ENCODE measurements around the gene SOX18.
"Not testable (repeated sequence)": the region's sequence is repeated elsewhere in the genome, so short reads cannot be mapped to it uniquely, and the experiment has no call there.

The SOX18 gene

DNA sequence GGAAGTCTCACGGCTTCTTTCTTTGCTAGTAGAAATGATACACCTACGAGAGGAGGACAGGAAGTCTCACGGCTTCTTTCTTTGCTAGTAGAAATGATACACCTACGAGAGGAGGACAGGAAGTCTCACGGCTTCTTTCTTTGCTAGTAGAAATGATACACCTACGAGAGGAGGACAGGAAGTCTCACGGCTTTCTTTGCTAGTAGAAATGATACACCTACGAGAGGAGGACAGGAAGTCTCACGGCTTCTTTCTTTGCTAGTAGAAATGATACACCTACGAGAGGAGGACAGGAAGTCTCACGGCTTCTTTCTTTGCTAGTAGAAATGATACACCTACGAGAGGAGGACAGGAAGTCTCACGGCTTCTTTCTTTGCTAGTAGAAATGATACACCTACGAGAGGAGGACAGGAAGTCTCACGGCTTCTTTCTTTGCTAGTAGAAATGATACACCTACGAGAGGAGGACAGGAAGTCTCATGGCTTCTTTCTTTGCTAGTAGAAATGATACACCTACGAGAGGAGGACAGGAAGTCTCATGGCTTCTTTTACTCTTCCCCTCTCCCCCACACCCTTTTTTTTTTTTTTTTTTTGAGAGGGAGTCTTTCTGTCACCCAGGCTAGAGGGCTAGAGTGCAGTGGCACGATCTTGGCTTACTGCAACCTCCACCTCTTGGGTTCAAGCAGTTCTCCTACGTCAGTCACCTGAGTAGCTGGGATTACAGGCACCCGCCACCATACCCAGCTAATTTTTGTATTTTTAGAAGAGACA, 36.9 kb downstream of the SOX18 start:
- peaks cover 56% of the 10 kb centered on the region for H3K36me3 ChIP-seq (ENCODE audit: control insufficient read depth, low read depth, low read length)
- H3K9ac ChIP-seq (ENCODE audit: low read length) = not testable (repeated sequence)

DNA sequence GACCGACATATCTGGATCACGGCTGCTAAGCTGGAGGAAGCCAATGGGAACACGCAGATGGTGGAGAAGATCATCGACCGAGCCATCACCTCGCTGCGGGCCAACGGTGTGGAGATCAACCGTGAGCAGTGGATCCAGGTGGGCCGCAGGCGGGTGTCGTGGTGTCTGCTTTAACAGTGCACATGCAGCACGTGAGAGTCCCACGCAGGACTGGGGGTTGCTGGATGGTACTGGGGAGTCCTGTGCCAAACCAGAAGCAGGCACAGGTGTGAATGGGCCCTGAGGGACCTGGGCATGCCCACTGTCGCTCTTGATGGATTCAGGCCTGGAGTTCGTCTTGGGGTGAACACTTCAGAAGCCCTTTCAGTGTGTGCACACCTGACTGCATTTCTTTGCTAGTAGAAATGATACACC, 38.1 kb downstream of the SOX18 start:
- H3K9ac ChIP-seq (ENCODE audit: low read length) = no peak overlapping the region
- peaks cover 53% of the 10 kb centered on the region for H3K36me3 ChIP-seq (ENCODE audit: control insufficient read depth, low read depth, low read length)
- no peak overlapping the region for H3K27ac ChIP-seq (ENCODE audit: low read length)
- no peak overlapping the region for H3K4me3 ChIP-seq (ENCODE audit: low read length)
- H3K9me3 ChIP-seq (ENCODE audit: control insufficient read depth, low read depth, low read length) = no peaks in the 10 kb centered on the region
- H3K27me3 ChIP-seq (ENCODE audit: control insufficient read depth, insufficient read depth, low read length) = no peaks in the 10 kb centered on the region
- no peaks in the 10 kb centered on the region for H3K4me1 ChIP-seq (ENCODE audit: control insufficient read depth, low read depth, low read length)

More for the DNA sequence above, 36.9 kb downstream of the SOX18 start:
- not testable (repeated sequence) for H3K27ac ChIP-seq (ENCODE audit: low read length); H3K9me3 ChIP-seq (ENCODE audit: control insufficient read depth, low read depth, low read length); H3K4me1 ChIP-seq (ENCODE audit: control insufficient read depth, low read depth, low read length); H3K27me3 ChIP-seq (ENCODE audit: control insufficient read depth, insufficient read depth, low read length); H3K4me3 ChIP-seq (ENCODE audit: low read length)

DNA sequence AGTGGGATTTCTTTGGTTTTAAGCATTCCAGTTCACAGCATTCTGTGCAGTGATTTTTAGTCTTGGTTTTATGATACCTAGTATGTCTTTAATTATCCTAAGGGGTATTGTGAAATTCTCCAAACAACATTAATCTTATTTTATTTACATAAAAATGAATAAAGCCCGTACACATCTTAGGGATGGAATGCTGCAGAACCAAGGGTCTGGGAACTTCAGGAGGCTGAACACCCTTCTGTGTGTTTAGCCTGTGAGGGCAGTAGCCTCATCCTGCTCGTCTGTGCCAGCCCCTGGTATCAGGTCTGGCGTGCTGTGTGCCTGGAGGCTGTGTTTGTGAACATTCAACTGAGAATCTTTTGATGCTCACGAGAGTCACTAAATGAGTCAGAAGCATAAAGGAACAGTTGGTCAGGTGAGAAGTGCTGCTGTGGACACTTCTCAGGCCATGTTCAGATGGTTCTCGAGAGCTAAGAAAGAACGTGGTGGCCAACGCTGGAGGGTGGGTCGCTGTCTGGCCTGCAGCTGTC, 38.7 kb downstream of the SOX18 start:
- no peak overlapping the region for H3K9ac ChIP-seq (ENCODE audit: low read length)
- no peaks in the 10 kb centered on the region for H3K4me1 ChIP-seq (ENCODE audit: control insufficient read depth, low read depth, low read length)
- no peaks in the 10 kb centered on the region for H3K27me3 ChIP-seq (ENCODE audit: control insufficient read depth, insufficient read depth, low read length)
- H3K27ac ChIP-seq (ENCODE audit: low read length) = no peak overlapping the region
- no peak overlapping the region for H3K4me3 ChIP-seq (ENCODE audit: low read length)
- peaks cover 51% of the 10 kb centered on the region for H3K36me3 ChIP-seq (ENCODE audit: control insufficient read depth, low read depth, low read length)
- H3K9me3 ChIP-seq (ENCODE audit: control insufficient read depth, low read depth, low read length) = no peaks in the 10 kb centered on the region

DNA sequence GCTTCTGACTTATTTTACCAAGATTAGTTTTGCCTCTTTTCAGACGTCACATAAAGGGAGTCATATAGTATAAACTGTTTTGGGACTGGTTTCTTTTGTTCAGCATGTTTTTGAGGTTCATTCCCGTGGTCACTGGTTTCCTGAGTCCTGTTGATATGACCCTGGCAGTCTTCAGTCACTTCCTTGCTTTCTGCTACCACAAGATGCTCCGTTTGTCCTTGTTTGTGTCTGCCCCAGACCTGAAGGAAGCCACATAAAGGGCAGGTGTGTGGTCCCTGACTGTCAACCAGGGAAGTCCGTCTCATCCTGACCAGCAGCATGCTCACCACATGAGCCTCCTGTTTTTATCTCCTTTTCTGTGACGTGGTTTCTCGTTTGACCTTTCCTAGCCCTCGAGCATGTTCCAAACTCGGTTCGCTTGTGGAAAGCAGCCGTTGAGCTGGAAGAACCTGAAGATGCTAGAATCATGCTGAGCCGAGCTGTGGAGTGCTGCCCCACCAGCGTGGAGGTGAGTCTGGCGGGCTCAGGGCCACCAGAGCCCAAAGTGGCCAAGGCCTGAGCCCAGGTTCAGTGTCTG, 39.5 kb downstream of the SOX18 start:
- Histone ChIP-seq H3K27me3 (ENCODE audit: control insufficient read depth, insufficient read depth, low read length) (no peaks in the 10 kb centered on the region), H3K4me3 (ENCODE audit: low read length) (no peak overlapping the region), H3K9me3 (ENCODE audit: control insufficient read depth, low read depth, low read length) (no peaks in the 10 kb centered on the region), H3K4me1 (ENCODE audit: control insufficient read depth, low read depth, low read length) (no peaks in the 10 kb centered on the region), H3K36me3 (ENCODE audit: control insufficient read depth, low read depth, low read length) (peaks cover 51% of the 10 kb centered on the region), H3K27ac (ENCODE audit: low read length) (no peak overlapping the region), H3K9ac (ENCODE audit: low read length) (no peak overlapping the region)

DNA sequence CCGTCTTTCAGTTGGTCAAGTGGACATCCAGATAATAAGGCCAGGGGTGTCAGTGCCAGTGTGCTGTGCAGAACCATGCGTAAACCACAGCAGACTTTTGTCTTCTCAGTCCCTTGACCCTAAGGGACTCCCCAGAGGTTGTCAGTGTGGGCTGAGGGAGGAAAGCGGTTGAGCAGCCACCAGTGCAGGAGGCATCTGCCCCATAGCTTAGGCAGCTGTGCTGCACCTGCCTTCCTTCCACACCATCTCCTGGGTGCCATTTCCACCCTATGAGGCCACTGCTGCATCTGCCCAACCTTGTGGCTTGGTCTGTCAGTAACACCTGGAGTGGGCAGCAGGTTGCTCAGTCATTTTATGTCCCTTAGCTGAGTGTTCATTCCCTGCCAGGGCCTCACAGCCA, 42.5 kb downstream of the SOX18 start:
- no peak overlapping the region for H3K4me3 ChIP-seq (ENCODE audit: low read length)
- no peaks in the 10 kb centered on the region for H3K9me3 ChIP-seq (ENCODE audit: control insufficient read depth, low read depth, low read length)
- H3K4me1 ChIP-seq (ENCODE audit: control insufficient read depth, low read depth, low read length) = no peaks in the 10 kb centered on the region
- no peak overlapping the region for H3K27ac ChIP-seq (ENCODE audit: low read length)
- no peak overlapping the region for H3K9ac ChIP-seq (ENCODE audit: low read length)
- H3K36me3 ChIP-seq (ENCODE audit: control insufficient read depth, low read depth, low read length) = peaks cover 60% of the 10 kb centered on the region
- no peaks in the 10 kb centered on the region for H3K27me3 ChIP-seq (ENCODE audit: control insufficient read depth, insufficient read depth, low read length)

DNA sequence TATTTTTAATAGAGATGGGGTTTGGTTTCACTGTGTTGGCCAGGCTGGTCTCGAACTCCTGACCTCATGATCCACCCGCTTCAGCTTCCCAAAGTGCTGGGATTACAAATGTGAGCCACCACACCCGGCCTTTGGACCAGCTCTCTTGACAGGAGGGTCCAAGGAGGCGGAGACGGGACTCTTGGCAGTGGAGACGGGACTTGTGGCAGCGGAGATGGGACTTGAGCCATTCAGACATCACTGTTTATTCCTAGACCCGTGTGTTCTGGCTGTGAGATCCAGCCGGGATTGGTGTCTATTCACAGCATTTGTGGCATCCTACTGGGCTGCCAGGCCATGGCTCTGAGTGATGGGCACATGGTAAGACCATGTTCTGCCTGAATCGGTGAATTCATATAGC, 42.9 kb downstream of the SOX18 start:
- Histone ChIP-seq H3K9me3 (ENCODE audit: control insufficient read depth, low read depth, low read length) (no peaks in the 10 kb centered on the region), H3K27me3 (ENCODE audit: control insufficient read depth, insufficient read depth, low read length) (no peaks in the 10 kb centered on the region), H3K4me3 (ENCODE audit: low read length) (no peak overlapping the region), H3K4me1 (ENCODE audit: control insufficient read depth, low read depth, low read length) (no peaks in the 10 kb centered on the region), H3K36me3 (ENCODE audit: control insufficient read depth, low read depth, low read length) (peaks cover 61% of the 10 kb centered on the region), H3K27ac (ENCODE audit: low read length) (no peak overlapping the region), H3K9ac (ENCODE audit: low read length) (no peak overlapping the region)

DNA sequence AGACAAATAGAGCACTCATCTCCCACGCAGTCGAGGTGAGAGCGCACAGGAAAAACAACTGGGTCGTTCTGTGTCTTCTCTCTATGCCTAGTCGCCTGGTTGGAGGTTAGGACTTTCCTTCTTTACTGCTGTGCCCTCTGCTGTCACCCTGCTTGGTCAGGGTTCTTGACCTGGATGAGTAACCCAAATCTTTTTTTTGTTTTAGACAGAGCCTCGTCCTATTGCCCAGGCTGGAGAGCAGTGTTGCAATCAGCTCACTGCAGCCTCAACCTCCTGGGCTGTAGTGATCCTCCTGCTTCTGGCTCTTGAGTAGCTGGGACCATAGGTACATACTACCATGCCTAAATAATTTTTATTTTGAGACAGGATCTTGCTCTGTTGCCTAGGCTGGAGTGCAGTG, 44.0 kb downstream of the SOX18 start:
- Histone ChIP-seq H3K4me1 (ENCODE audit: control insufficient read depth, low read depth, low read length) (no peaks in the 10 kb centered on the region), H3K4me3 (ENCODE audit: low read length) (no peak overlapping the region), H3K9me3 (ENCODE audit: control insufficient read depth, low read depth, low read length) (no peaks in the 10 kb centered on the region), H3K27me3 (ENCODE audit: control insufficient read depth, insufficient read depth, low read length) (no peaks in the 10 kb centered on the region), H3K27ac (ENCODE audit: low read length) (no peak overlapping the region), H3K36me3 (ENCODE audit: control insufficient read depth, low read depth, low read length) (peaks cover 61% of the 10 kb centered on the region), H3K9ac (ENCODE audit: low read length) (no peak overlapping the region)

DNA sequence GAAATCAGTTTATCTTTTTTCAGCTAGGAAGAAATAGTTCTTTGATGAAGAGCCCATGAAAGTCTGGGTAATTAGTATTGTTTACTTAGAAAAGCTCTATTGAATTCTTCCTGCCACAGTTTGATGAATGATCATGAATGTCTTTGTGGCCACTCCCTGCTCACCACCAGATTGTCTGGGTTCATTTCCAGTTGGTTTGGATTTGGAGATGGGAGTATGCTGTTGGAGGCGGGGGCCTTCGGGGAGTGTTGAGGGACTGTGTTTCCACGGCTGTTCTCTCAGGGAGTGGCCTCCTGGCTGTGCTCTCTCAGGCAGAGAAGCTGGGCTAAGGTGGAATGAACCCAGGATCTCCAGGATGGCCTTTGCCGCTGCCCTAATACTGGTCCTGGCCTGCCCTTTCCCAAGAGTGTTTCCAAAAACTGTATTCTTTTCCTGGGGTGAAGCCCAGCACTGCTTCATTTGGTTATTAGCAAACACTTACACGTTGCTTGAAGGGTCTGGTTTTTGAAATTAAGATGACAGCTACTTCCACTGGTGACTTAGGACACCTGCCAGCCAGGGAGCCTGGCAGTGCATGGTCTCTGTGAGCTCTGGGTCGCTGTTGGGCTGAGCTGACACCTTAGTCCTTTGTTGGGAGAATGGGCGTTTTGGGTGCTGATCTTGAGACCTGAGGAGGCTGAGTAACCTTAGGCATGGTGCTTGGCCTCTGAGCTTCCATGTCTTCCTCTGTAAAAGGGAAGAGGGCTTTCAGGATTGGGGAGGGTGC, 45.3 kb downstream of the SOX18 start:
- Histone ChIP-seq H3K4me3 (ENCODE audit: low read length) (no peak overlapping the region), H3K36me3 (ENCODE audit: control insufficient read depth, low read depth, low read length) (peaks cover 65% of the 10 kb centered on the region), H3K9ac (ENCODE audit: low read length) (no peak overlapping the region), H3K27me3 (ENCODE audit: control insufficient read depth, insufficient read depth, low read length) (no peaks in the 10 kb centered on the region), H3K27ac (ENCODE audit: low read length) (no peak overlapping the region), H3K4me1 (ENCODE audit: control insufficient read depth, low read depth, low read length) (no peaks in the 10 kb centered on the region), H3K9me3 (ENCODE audit: control insufficient read depth, low read depth, low read length) (no peaks in the 10 kb centered on the region)

DNA sequence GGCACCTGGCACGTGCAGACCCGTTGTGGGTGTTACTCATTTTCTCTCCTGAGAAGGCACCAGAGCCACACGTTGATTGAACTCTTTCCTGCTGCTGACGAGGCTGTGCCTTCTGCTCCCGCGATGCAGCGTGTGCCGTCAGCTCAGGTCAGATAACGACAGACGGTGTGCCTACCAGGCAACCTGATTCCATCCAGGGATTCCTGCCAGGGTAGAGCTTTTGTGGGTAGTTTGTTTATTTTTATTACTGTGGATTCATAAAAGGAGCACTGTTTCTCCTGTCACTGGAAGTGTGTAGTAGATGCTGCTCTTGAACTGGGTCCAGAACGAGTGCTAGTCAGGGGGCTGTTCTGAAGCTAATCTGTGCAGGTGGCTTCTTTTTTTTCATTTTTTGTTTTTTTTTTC, 47.8 kb downstream of the SOX18 start:
- Histone ChIP-seq H3K9ac (ENCODE audit: low read length) (no peak overlapping the region), H3K4me3 (ENCODE audit: low read length) (no peak overlapping the region), H3K9me3 (ENCODE audit: control insufficient read depth, low read depth, low read length) (no peaks in the 10 kb centered on the region), H3K4me1 (ENCODE audit: control insufficient read depth, low read depth, low read length) (no peaks in the 10 kb centered on the region), H3K27me3 (ENCODE audit: control insufficient read depth, insufficient read depth, low read length) (no peaks in the 10 kb centered on the region), H3K36me3 (ENCODE audit: control insufficient read depth, low read depth, low read length) (peaks cover 67% of the 10 kb centered on the region), H3K27ac (ENCODE audit: low read length) (no peak overlapping the region)

DNA sequence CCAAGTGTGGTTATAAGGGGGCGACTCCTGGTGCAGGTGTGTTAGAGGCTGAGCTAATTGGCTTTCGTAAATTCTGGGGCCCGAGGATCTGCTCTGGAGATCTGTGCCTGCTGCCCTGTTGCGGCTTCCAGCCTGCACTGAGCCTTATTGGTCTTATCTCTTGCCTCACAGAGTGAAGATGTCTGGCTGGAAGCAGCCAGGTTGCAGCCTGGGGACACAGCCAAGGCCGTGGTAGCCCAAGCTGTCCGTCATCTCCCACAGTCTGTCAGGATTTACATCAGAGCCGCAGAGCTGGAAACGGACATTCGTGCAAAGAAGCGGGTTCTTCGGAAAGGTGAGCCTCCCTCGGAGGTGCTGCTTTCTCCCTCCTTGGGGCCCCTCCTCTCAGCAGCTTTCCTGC, 48.5 kb downstream of the SOX18 start:
- H3K4me1 ChIP-seq (ENCODE audit: control insufficient read depth, low read depth, low read length) = no peaks in the 10 kb centered on the region
- H3K36me3 ChIP-seq (ENCODE audit: control insufficient read depth, low read depth, low read length) = peaks cover 74% of the 10 kb centered on the region
- no peak overlapping the region for H3K9ac ChIP-seq (ENCODE audit: low read length)
- H3K27ac ChIP-seq (ENCODE audit: low read length) = no peak overlapping the region
- H3K27me3 ChIP-seq (ENCODE audit: control insufficient read depth, insufficient read depth, low read length) = no peaks in the 10 kb centered on the region
- H3K9me3 ChIP-seq (ENCODE audit: control insufficient read depth, low read depth, low read length) = no peaks in the 10 kb centered on the region
- H3K4me3 ChIP-seq (ENCODE audit: low read length) = no peak overlapping the region
